DND-41 (cell line): ENCODE results near the gene SYT3.

Source experiments
- ATAC-seq: fragments of 200-7000 bp; cut with Tn5 transposase; 3 replicates; pipeline ENCODE4 v1.9.1; 2021; ENCODE audit warnings: low read depth; ENCODE audit not compliant: insufficient read depth
- DNase-seq: peaks from one replicate; pipeline ENCODE4 v3.0.0-alpha.2; 2020
- H2AFZ ChIP-seq: 2 replicates; pipeline ENCODE4 v1.6.0; 2012; ENCODE audit warnings: low read depth, low read length
- H3K27ac ChIP-seq: 2 replicates; pipeline ENCODE4 v1.5.1; 2012; ENCODE audit warnings: low read length, inconsistent platforms
- H3K27me3 ChIP-seq: fragments of 200-600 bp; sonication (generic); 2 replicates; pipeline ENCODE4 v1.6.0; 2012; ENCODE audit warnings: low read length, mild to moderate bottlenecking, inconsistent platforms; ENCODE audit not compliant: insufficient read depth, poor library complexity
- H3K36me3 ChIP-seq: 2 replicates; pipeline ENCODE4 v1.5.1; 2012; ENCODE audit warnings: low read length, inconsistent platforms; ENCODE audit not compliant: insufficient read depth
- H3K4me1 ChIP-seq: 2 replicates; pipeline ENCODE4 v1.5.1; 2012; ENCODE audit warnings: mild to moderate bottlenecking, low read length; ENCODE audit not compliant: insufficient read depth
- H3K4me2 ChIP-seq: 2 replicates; pipeline ENCODE4 v1.6.0; 2012; ENCODE audit warnings: mild to moderate bottlenecking, moderate library complexity, low read length, inconsistent platforms; ENCODE audit not compliant: insufficient read depth
- H3K4me3 ChIP-seq, 2 experiments: fragments of 200-600 bp in 1 of 2; shearing (Covaris generic) in 1 of 2; 2 replicates each; pipeline ENCODE4 v1.5.1; 2012 to 2016; ENCODE audit warnings: inconsistent platforms in 2 of 2, low read length in 2 of 2, mild to moderate bottlenecking in 2 of 2, low read depth in 1 of 2, moderate library complexity in 1 of 2
- H3K79me2 ChIP-seq: 2 replicates; pipeline ENCODE4 v1.6.0; 2012; ENCODE audit warnings: low read length, inconsistent platforms; ENCODE audit not compliant: insufficient read depth
- H3K9ac ChIP-seq: 2 replicates; pipeline ENCODE4 v1.6.0; 2012; ENCODE audit warnings: low read depth, mild to moderate bottlenecking, inconsistent platforms, low read length, moderate library complexity
- H3K9me3 ChIP-seq: 2 replicates; pipeline ENCODE4 v1.5.1; 2012; ENCODE audit warnings: low read length, moderate library complexity, mild to moderate bottlenecking, inconsistent platforms; ENCODE audit not compliant: insufficient read depth, severe bottlenecking
- H4K20me1 ChIP-seq: 2 replicates; pipeline ENCODE4 v1.6.0; 2012; ENCODE audit warnings: low read length; ENCODE audit not compliant: insufficient read depth
- EZH2 ChIP-seq: IDR thresholded peaks from 3 replicates; pipeline ENCODE4 v1.6.1; 2012; ENCODE audit warnings: borderline replicate concordance, low read depth, mild to moderate bottlenecking, moderate library complexity, low read length, inconsistent platforms; ENCODE audit not compliant: severe bottlenecking
- TF ChIP-seq, protein P1 (sequence below): IDR thresholded peaks from 2 replicates; pipeline ENCODE4 v1.5.1; 2012; ENCODE audit warnings: borderline replicate concordance, low read length, moderate library complexity, mild to moderate bottlenecking; ENCODE audit not compliant: poor library complexity, severe bottlenecking; ENCODE audit errors: extremely low read depth

Gene SYT3

DNA sequence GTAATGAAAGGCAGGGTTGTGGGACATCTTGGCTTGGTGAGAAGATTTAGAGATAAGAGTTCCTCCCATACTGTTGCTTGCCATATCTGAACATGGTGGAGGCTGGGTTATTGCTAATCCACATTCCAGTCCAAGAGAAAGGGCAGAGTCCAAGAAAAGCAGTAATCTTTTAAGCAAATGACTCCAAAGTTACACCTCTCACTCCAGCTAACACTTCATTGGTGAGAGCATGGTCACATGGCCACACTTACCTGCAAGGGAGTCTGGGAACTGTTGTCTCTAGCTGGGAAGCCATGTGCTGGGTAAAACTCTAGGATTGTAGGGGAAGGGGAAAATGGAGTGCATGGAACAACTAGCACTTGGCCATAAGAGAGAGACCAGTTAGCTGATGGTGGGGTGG lies 15.2 kb upstream of the SYT3 start:
- Histone ChIP-seq H3K27me3 (no peaks in the 10 kb centered on the region), H3K4me1 (peaks cover 17% of the 10 kb centered on the region), H3K79me2 (no peaks in the 10 kb centered on the region), H3K9me3 (peaks cover 6% of the 10 kb centered on the region), H4K20me1 (no peaks in the 10 kb centered on the region), H2AFZ (no peak overlapping the region), H3K9ac (no peak overlapping the region), H3K27ac (no peak overlapping the region), H3K4me3 (no peak overlapping the region), H3K4me2 (no peak overlapping the region), H3K36me3 (no peaks in the 10 kb centered on the region)
- TF ChIP-seq, protein P1, sequence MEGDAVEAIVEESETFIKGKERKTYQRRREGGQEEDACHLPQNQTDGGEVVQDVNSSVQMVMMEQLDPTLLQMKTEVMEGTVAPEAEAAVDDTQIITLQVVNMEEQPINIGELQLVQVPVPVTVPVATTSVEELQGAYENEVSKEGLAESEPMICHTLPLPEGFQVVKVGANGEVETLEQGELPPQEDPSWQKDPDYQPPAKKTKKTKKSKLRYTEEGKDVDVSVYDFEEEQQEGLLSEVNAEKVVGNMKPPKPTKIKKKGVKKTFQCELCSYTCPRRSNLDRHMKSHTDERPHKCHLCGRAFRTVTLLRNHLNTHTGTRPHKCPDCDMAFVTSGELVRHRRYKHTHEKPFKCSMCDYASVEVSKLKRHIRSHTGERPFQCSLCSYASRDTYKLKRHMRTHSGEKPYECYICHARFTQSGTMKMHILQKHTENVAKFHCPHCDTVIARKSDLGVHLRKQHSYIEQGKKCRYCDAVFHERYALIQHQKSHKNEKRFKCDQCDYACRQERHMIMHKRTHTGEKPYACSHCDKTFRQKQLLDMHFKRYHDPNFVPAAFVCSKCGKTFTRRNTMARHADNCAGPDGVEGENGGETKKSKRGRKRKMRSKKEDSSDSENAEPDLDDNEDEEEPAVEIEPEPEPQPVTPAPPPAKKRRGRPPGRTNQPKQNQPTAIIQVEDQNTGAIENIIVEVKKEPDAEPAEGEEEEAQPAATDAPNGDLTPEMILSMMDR, result no peak
- no peak for TF ChIP-seq EZH2
- ATAC-seq, result no peak
- no peak for DNase-seq

DNA sequence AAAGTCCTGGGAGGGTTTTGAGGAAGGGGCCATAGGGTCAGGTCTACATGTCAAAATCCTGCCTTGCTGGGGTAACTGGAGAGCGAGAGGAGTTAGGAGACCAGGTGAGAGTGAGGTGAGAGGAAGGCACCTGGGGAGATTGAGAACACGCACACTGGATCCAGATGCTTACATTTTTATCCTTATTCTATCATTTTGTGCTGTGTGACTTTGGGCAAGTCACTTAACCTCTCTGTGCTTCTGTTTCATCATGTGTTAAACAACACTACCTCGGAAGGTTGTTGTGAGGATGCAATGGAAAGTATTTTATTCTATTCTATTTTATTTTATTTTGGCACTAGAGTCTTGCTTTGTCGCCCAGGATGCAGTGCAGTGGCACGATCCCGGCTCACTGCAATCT lies 13.0 kb upstream of the SYT3 start:
- TF ChIP-seq EZH2, result no peak
- TF ChIP-seq, protein P1, result no peak
- H3K4me3 ChIP-seq, result no peak overlapping the region
- ATAC-seq (no peak), DNase-seq (no peak)
- no peak overlapping the region for H3K27ac ChIP-seq
- H3K4me2 ChIP-seq, result no peak overlapping the region
- H3K36me3 ChIP-seq, result no peaks in the 10 kb centered on the region
- no peaks in the 10 kb centered on the region for H4K20me1 ChIP-seq
- H2AFZ ChIP-seq, result no peak overlapping the region
- H3K4me1 ChIP-seq, result 0 out of 2 replicates have a peak, but pooled peaks cover 2% of the 10 kb centered on the region
- H3K79me2 ChIP-seq, result no peaks in the 10 kb centered on the region
- no peak overlapping the region for H3K9ac ChIP-seq
- H3K9me3 ChIP-seq, result no peaks in the 10 kb centered on the region
- no peaks in the 10 kb centered on the region for H3K27me3 ChIP-seq

DNA sequence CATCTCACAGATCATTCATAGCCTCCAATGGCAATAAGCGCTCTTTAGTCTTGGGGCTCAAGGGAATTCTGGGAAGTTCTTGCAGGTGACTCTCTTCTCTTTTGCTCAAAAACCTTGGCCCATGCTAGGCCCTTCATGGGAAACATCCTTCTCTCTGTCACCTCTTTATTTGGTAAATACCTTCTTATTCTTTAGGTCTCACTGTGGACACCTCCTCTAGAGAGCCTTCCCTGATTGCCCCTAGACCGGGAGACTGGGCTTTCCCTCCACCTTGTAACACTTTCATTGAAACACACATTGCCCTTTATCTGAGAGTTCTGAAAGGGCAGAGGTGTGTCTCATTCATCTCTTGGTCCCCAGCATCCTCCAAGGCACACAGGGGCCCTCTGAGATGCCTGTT lies 11.5 kb upstream of the SYT3 start:
- H3K4me1 ChIP-seq, result no peaks in the 10 kb centered on the region
- ATAC-seq, result no peak
- no peaks in the 10 kb centered on the region for H3K36me3 ChIP-seq
- no peaks in the 10 kb centered on the region for H3K79me2 ChIP-seq
- no peak for DNase-seq
- H3K9me3 ChIP-seq, result no peaks in the 10 kb centered on the region
- no peak overlapping the region for H3K4me2 ChIP-seq
- H4K20me1 ChIP-seq, result no peaks in the 10 kb centered on the region
- no peak overlapping the region for H3K9ac ChIP-seq
- H3K27ac ChIP-seq, result no peak overlapping the region
- H3K4me3 ChIP-seq, result no peak overlapping the region
- H3K27me3 ChIP-seq, result no peaks in the 10 kb centered on the region
- TF ChIP-seq, protein P1, result no peak
- no peak for TF ChIP-seq EZH2
- H2AFZ ChIP-seq, result no peak overlapping the region
